PC-9 (cell line): Measurements from ENCODE around the gene BIRC5. TPM values are rescaled to one million over a fixed set of nuclear protein-coding genes. Genes with fewer than 3 reads are reported as not detected.

Experiments
- BruUV-seq: library from RNA; stranded (reverse); fragments of 400-500 nt; replicated peaks from 2 replicates; lab custom pipeline; 2021; lab: Mats Ljungman, UMichigan
- CTCF ChIA-PET: fragments of 300-600 bp; sonication (Branson Sonifier 250); formaldehyde crosslinking; loops from one replicate; lab custom pipeline; 2022; ENCODE audit warnings: antibody characterized with exemption; lab: Charles Lee
- POLR2A ChIA-PET: fragments of 300-600 bp; sonication (Branson Sonifier 250); formaldehyde crosslinking; loops from one replicate; lab custom pipeline; 2022; ENCODE audit warnings: antibody characterized with exemption; ENCODE audit not compliant: unreplicated experiment; lab: Charles Lee
- DNase-seq, 2 experiments: peaks; one replicate each; pipeline versions ENCODE4 v3.0.0 to v3.0.0-alpha.2; 2015 to 2022; ENCODE audit warnings: mixed read lengths in 1 of 2
- H2AFZ ChIP-seq: fragments of 200-600 bp; sonication (generic); 2 replicates; pipeline ENCODE4 v1.8.1; 2017; ENCODE audit warnings: antibody characterized with exemption
- H3F3A ChIP-seq: fragments of 200-600 bp; sonication (generic); 2 replicates; pipeline ENCODE4 v1.8.1; 2017; ENCODE audit warnings: antibody characterized with exemption, mild to moderate bottlenecking, low read depth; ENCODE audit not compliant: insufficient read depth
- H3K27ac ChIP-seq: fragments of 200-600 bp; sonication (generic); 2 replicates; pipeline ENCODE4 v1.6.1; 2016; ENCODE audit warnings: mixed run types
- H3K27me3 ChIP-seq: fragments of 200-600 bp; sonication (generic); 2 replicates; pipeline ENCODE4 v1.6.1; 2016; ENCODE audit warnings: low read depth, mixed run types; ENCODE audit not compliant: insufficient read depth
- H3K36me3 ChIP-seq: fragments of 200-600 bp; sonication (generic); 2 replicates; pipeline ENCODE4 v1.6.1; 2016; ENCODE audit warnings: low read depth, mixed run types
- H3K4me1 ChIP-seq: fragments of 200-600 bp; sonication (generic); replicated peaks from 2 replicates; pipeline ENCODE4 v1.6.1; 2016; ENCODE audit warnings: mixed run types; ENCODE audit not compliant: insufficient read depth
- H3K4me2 ChIP-seq: fragments of 200-600 bp; sonication (generic); 2 replicates; pipeline ENCODE4 v1.6.1; 2017; ENCODE audit warnings: mixed run types
- H3K4me3 ChIP-seq: fragments of 200-600 bp; sonication (generic); 2 replicates; pipeline ENCODE4 v1.6.1; 2016; ENCODE audit warnings: mixed run types
- H3K79me2 ChIP-seq: fragments of 200-600 bp; sonication (generic); 2 replicates; pipeline ENCODE4 v1.6.1; 2017; ENCODE audit warnings: low read depth, mixed run types
- H3K9me2 ChIP-seq: fragments of 200-600 bp; sonication (generic); 2 replicates; pipeline ENCODE4 v1.8.1; 2017; ENCODE audit warnings: mild to moderate bottlenecking; ENCODE audit not compliant: insufficient read depth
- H3K9me3 ChIP-seq: fragments of 200-600 bp; sonication (generic); 2 replicates; pipeline ENCODE4 v1.8.1; 2016; ENCODE audit warnings: low read depth; ENCODE audit not compliant: insufficient read depth
- H4K20me1 ChIP-seq: fragments of 200-600 bp; sonication (generic); 2 replicates; pipeline ENCODE4 v1.8.1; 2017; ENCODE audit not compliant: insufficient read depth
- CTCF ChIP-seq: fragments of 200-600 bp; sonication (generic); conservative IDR thresholded peaks from 2 replicates; pipeline ENCODE4 v1.6.1; 2017; ENCODE audit warnings: mixed run types, antibody characterized with exemption, mild to moderate bottlenecking, moderate library complexity
- EZH2 ChIP-seq: fragments of 200-600 bp; sonication (generic); IDR thresholded peaks from 2 replicates; pipeline ENCODE4 v1.8.0; 2017; ENCODE audit warnings: antibody characterized with exemption, low read depth
- intact Hi-C: fragments of 100-400 bp; cut with micrococcal nuclease; formaldehyde crosslinking; loops from one replicate; pipeline ENCODE4 v1.10.0; 2022; ENCODE audit not compliant: unreplicated experiment
- total RNA-seq: library from RNA; stranded (reverse); gene quantifications from 2 replicates; pipeline ENCODE4 v1.2.3, GENCODE V29; 2021

The BIRC5 gene
- total RNA-seq, 1 experiment from 2014 or later, result 91.0 TPM

- Histone ChIP-seq H3K27me3 (no peaks in the 10 kb centered on the region), H3K9me2 (no peaks in the 10 kb centered on the region), H3K4me1 (no peaks in the 10 kb centered on the region), H3K79me2 (no peaks in the 10 kb centered on the region), H3F3A (no peaks in the 10 kb centered on the region; the same call in 1 of the 2 replicates), H3K4me3 (no peak overlapping the region), H3K27ac (no peak overlapping the region), H2AFZ (no peak overlapping the region), H3K4me2 (no peak overlapping the region), H4K20me1 (no peaks in the 10 kb centered on the region), H3K9me3 (no peaks in the 10 kb centered on the region), H3K36me3 (no peaks in the 10 kb centered on the region)
- no peak for TF ChIP-seq EZH2
- no peak for TF ChIP-seq CTCF
- no TSS peak for BruUV-seq
- no peak for DNase-seq
- ChIA-PET CTCF (no interaction called here), POLR2A (no interaction called here)
- intact Hi-C loops, result no loop called here
Observed at GRCh38 chr17:78223061-78223460, 9.0 kb downstream of the BIRC5 start.

- CTCF ChIA-PET, result no interaction called here
- no peaks in the 10 kb centered on the region for H3K9me2 ChIP-seq
Observed at GRCh38 chr17:78223765-78224164, 9.7 kb downstream of the BIRC5 start.

GRCh38 chr17:78224231-78225087 lies 10.4 kb downstream of the BIRC5 start:
- intact Hi-C loops, result no loop called here
- Histone ChIP-seq H3K79me2 (no peaks in the 10 kb centered on the region), H3F3A (no peaks in the 10 kb centered on the region; the same call in 1 of the 2 replicates), H3K36me3 (no peaks in the 10 kb centered on the region), H3K9me2 (no peaks in the 10 kb centered on the region), H2AFZ (no peak overlapping the region), H3K4me2 (no peak overlapping the region), H3K4me3 (no peak overlapping the region), H3K9me3 (no peaks in the 10 kb centered on the region), H3K27ac (no peak overlapping the region), H3K27me3 (no peaks in the 10 kb centered on the region), H3K4me1 (no peaks in the 10 kb centered on the region), H4K20me1 (no peaks in the 10 kb centered on the region)
- TF ChIP-seq CTCF, result no peak
- no peak for TF ChIP-seq EZH2
- CTCF ChIA-PET, result interaction anchor here (0.7 kb wide), 1 partner anchor 24 kb away, joined by 4 read pairs; no protein-coding TSS in a partner anchor
- no peak for DNase-seq
- BruUV-seq, result no TSS peak
- POLR2A ChIA-PET, result interaction anchor here (0.6 kb wide), 2 partner anchors 37 to 85 kb away, joined by 4 to 5 read pairs; partner anchors contain the start of genes AFMID and TK1

More at GRCh38 chr17:78223765-78224164, 9.7 kb downstream of the BIRC5 start:
- Histone ChIP-seq H3K4me2 (no peak overlapping the region), H3K27ac (no peak overlapping the region), H3F3A (no peaks in the 10 kb centered on the region; the same call in 1 of the 2 replicates), H3K9me3 (no peaks in the 10 kb centered on the region), H3K79me2 (no peaks in the 10 kb centered on the region), H4K20me1 (no peaks in the 10 kb centered on the region), H3K4me1 (no peaks in the 10 kb centered on the region), H3K27me3 (no peaks in the 10 kb centered on the region), H2AFZ (no peak overlapping the region), H3K4me3 (no peak overlapping the region), H3K36me3 (no peaks in the 10 kb centered on the region)
- no peak for DNase-seq
- intact Hi-C loops, result no loop called here
- no peak for TF ChIP-seq EZH2
- no peak for TF ChIP-seq CTCF
- TSS peak; percentile 31 for BruUV-seq
- POLR2A ChIA-PET, result interaction anchor here (0.6 kb wide), 1 partner anchor 37 kb away, joined by 4 read pairs; the partner anchor contains the start of genes AFMID and TK1
